ACC112 (cell line): ENCODE measurements around the gene NPAS3.

Experiments used
- H2AFZ ChIP-seq: fragments of 200-600 bp; sonication (generic); one replicate; pipeline ENCODE4 v1.6.0; 2017; ENCODE audit warnings: antibody characterized with exemption, low read length; ENCODE audit not compliant: unreplicated experiment
- H3K27ac ChIP-seq: fragments of 200-600 bp; sonication (generic); 2 replicates; pipeline ENCODE4 v1.5.1; 2014; ENCODE audit warnings: low read depth, mild to moderate bottlenecking, antibody characterized with exemption, low read length, moderate library complexity
- H3K27me3 ChIP-seq: fragments of 200-600 bp; sonication (generic); 2 replicates; pipeline ENCODE4 v1.6.1; 2014; ENCODE audit warnings: mild to moderate bottlenecking, antibody characterized with exemption, low read length, moderate library complexity, mixed read lengths; ENCODE audit not compliant: insufficient read depth
- H3K36me3 ChIP-seq: fragments of 200-600 bp; sonication (generic); 2 replicates; pipeline ENCODE4 v1.6.1; 2016; ENCODE audit warnings: mild to moderate bottlenecking, antibody characterized with exemption, low read length, moderate library complexity, mixed read lengths; ENCODE audit not compliant: insufficient read depth
- H3K4me1 ChIP-seq: fragments of 200-600 bp; sonication (generic); one replicate; pipeline ENCODE4 v1.6.1; 2016; ENCODE audit warnings: low read length, mixed read lengths; ENCODE audit not compliant: insufficient read depth, unreplicated experiment, control insufficient read depth
- H3K4me3 ChIP-seq: fragments of 200-600 bp; sonication (generic); 2 replicates; pipeline ENCODE4 v1.5.1; 2014; ENCODE audit warnings: mild to moderate bottlenecking, low read depth, low read length
- H3K79me2 ChIP-seq: fragments of 200-600 bp; sonication (generic); one replicate; pipeline ENCODE4 v1.6.0; 2016; ENCODE audit warnings: low read length; ENCODE audit not compliant: control insufficient read depth, unreplicated experiment, insufficient read depth

NPAS3 gene

DNA sequence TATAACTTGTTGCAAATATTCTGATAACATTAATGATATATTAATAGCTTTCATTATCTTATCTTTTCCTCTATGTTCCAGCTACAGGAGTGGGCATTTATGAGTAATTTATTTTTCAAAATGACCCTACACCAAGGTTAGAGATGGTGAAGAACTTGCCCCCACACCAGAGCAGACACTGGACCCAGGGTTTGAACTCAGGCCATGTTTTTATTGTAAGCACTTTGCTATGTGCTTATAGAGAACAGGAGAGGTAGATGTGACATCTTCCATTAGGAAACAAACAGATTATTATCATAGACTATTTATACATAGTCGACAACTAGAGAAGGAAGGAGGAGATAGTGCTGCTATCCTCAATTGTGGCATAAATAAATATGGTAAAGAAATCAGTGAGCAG is 747.0 kb downstream of the NPAS3 start:
- peak overlapping the region; percentile 72 for H3K27ac ChIP-seq

GRCh38 chr14:33686218-33686617 is 747.5 kb downstream of the NPAS3 start:
- no peaks in the 10 kb centered on the region for H3K79me2 ChIP-seq
- H2AFZ ChIP-seq: no peak overlapping the region
- H3K4me1 ChIP-seq: peaks cover 47% of the 10 kb centered on the region
- peak overlapping the region; percentile 72 for H3K27ac ChIP-seq
- no peaks in the 10 kb centered on the region for H3K27me3 ChIP-seq
- H3K36me3 ChIP-seq: no peaks in the 10 kb centered on the region
- H3K4me3 ChIP-seq: peak overlapping the region; percentile 16; the same call in 1 of the 2 replicates

More for the DNA sequence above, 747.0 kb downstream of the NPAS3 start:
- Histone ChIP-seq H3K4me1 (peaks cover 47% of the 10 kb centered on the region), H3K79me2 (no peaks in the 10 kb centered on the region), H3K27me3 (no peaks in the 10 kb centered on the region), H2AFZ (no peak overlapping the region), H3K4me3 (peak overlapping the region; percentile 16; the same call in 1 of the 2 replicates), H3K36me3 (no peaks in the 10 kb centered on the region)

- Histone ChIP-seq H3K79me2 (no peaks in the 10 kb centered on the region), H3K36me3 (no peaks in the 10 kb centered on the region), H3K4me1 (peaks cover 46% of the 10 kb centered on the region), H3K27me3 (no peaks in the 10 kb centered on the region), H3K4me3 (no peak overlapping the region), H2AFZ (peak overlapping the region; percentile 11), H3K27ac (peak overlapping the region; percentile 66)
Observed at GRCh38 chr14:33686856-33687255, 748.2 kb downstream of the NPAS3 start.

GRCh38 chr14:33689680-33690079 is 751.0 kb downstream of the NPAS3 start:
- H3K27me3 ChIP-seq: no peaks in the 10 kb centered on the region
- no peaks in the 10 kb centered on the region for H3K36me3 ChIP-seq
- H3K79me2 ChIP-seq: no peaks in the 10 kb centered on the region
- H2AFZ ChIP-seq: no peak overlapping the region
- no peak overlapping the region for H3K27ac ChIP-seq
- peaks cover 44% of the 10 kb centered on the region for H3K4me1 ChIP-seq
- H3K4me3 ChIP-seq: no peak overlapping the region

DNA sequence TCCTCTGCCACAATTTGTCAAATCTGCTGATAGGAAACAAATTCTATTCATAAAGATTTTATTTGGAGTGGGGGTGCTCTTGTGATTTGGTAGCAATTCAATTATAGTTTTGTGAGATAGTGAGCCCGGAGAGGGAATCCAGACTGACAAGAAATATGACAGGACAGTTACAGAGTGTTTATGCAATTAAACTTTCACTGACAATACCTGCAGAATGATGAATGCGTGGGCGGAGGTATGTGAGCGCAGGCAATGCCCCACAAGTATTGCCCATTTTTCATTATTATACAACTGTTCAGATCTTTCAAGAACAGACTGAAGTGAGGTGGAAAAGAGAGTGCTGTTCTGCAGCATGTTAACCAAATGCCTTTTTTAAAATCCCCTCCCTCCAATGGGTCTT is 753.2 kb downstream of the NPAS3 start:
- Histone ChIP-seq H3K27ac (no peak overlapping the region), H3K4me3 (no peak overlapping the region), H2AFZ (no peak overlapping the region), H3K79me2 (no peaks in the 10 kb centered on the region), H3K4me1 (peaks cover 25% of the 10 kb centered on the region), H3K36me3 (no peaks in the 10 kb centered on the region), H3K27me3 (no peaks in the 10 kb centered on the region)

DNA sequence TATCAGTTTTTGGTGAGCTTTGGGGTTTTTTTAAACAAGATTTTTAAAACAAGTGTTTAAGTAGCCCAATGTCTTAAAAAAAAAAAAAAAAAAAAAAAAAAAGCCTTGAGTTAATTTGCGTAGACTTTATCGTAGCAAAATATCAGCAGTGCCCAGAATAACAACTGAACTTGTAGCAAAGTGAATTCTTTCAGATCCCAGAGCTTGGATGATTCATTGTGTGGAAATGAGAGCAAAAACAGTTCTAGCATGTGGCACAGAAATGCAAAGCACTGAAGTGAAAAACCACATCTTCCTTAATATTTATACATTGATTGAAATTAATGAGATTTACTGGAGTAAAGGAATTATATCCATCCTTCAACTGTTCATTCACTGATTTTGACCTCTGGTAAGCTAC is 754.1 kb downstream of the NPAS3 start:
- Histone ChIP-seq H3K4me3 (peak overlapping the region; percentile 53; the same call in 1 of the 2 replicates), H3K27me3 (no peaks in the 10 kb centered on the region), H2AFZ (peak overlapping the region; percentile 86), H3K4me1 (peaks cover 19% of the 10 kb centered on the region), H3K27ac (peak overlapping the region; percentile 72), H3K36me3 (no peaks in the 10 kb centered on the region), H3K79me2 (no peaks in the 10 kb centered on the region)

- Histone ChIP-seq H3K27me3 (no peaks in the 10 kb centered on the region), H2AFZ (peak overlapping the region; percentile 86), H3K79me2 (no peaks in the 10 kb centered on the region), H3K36me3 (no peaks in the 10 kb centered on the region), H3K4me1 (peaks cover 19% of the 10 kb centered on the region), H3K4me3 (peak overlapping the region; percentile 53; the same call in 1 of the 2 replicates), H3K27ac (peak overlapping the region; percentile 72)
Observed at GRCh38 chr14:33693237-33693636, 754.6 kb downstream of the NPAS3 start.

GRCh38 chr14:33696165-33696564 is 757.5 kb downstream of the NPAS3 start:
- Histone ChIP-seq H3K4me3 (no peak overlapping the region), H2AFZ (no peak overlapping the region), H3K79me2 (no peaks in the 10 kb centered on the region), H3K27ac (no peak overlapping the region), H3K36me3 (no peaks in the 10 kb centered on the region), H3K4me1 (peaks cover 19% of the 10 kb centered on the region), H3K27me3 (no peaks in the 10 kb centered on the region)

- Histone ChIP-seq H3K4me3 (no peak overlapping the region), H3K27me3 (no peaks in the 10 kb centered on the region), H3K27ac (no peak overlapping the region), H2AFZ (no peak overlapping the region), H3K4me1 (no peaks in the 10 kb centered on the region), H3K36me3 (no peaks in the 10 kb centered on the region), H3K79me2 (no peaks in the 10 kb centered on the region)
Observed at GRCh38 chr14:33699300-33699983, 760.8 kb downstream of the NPAS3 start.

DNA sequence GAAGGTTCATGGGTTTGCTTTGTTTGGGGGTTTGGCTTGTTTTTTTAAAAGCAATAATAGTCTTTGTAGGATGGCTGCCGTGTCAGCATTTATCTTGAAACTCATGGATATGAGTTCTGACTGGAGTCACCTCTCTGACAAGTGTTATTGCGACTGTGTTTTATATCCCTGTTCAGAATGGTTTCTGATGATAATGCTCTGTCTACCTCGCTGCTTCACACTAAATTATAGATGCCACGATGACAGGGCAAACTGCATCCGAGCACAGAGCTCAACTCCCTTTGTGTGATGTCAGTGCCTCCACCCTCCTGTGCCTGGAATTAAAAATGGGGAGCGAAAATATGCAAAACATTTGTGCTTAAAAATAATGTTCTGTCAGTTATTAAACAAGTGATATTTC is 761.4 kb downstream of the NPAS3 start:
- no peak overlapping the region for H2AFZ ChIP-seq
- no peaks in the 10 kb centered on the region for H3K79me2 ChIP-seq
- H3K27ac ChIP-seq: no peak overlapping the region
- no peaks in the 10 kb centered on the region for H3K36me3 ChIP-seq
- H3K4me3 ChIP-seq: no peak overlapping the region
- H3K27me3 ChIP-seq: no peaks in the 10 kb centered on the region
- H3K4me1 ChIP-seq: no peaks in the 10 kb centered on the region

- Histone ChIP-seq H3K27ac (no peak overlapping the region), H2AFZ (no peak overlapping the region), H3K36me3 (no peaks in the 10 kb centered on the region), H3K4me3 (no peak overlapping the region), H3K79me2 (no peaks in the 10 kb centered on the region), H3K27me3 (no peaks in the 10 kb centered on the region), H3K4me1 (no peaks in the 10 kb centered on the region)
Observed at GRCh38 chr14:33702293-33702692, 763.6 kb downstream of the NPAS3 start.
